Forelimb muscle (tissue), 1 donor: Measurements from ENCODE around the gene IGSF10. TPM values are rescaled to one million over a fixed set of nuclear protein-coding genes. Genes with fewer than 3 reads are reported as not detected.
"Not testable (repeated sequence)": the region's sequence is repeated elsewhere in the genome, so short reads cannot be mapped to it uniquely, and the experiment has no call there.

Experiments
- DNase-seq: peaks from one replicate; pipeline ENCODE4 v3.0.0-alpha.2; 2013; ENCODE audit warnings: low read depth
- polyA plus RNA-seq: library from polyadenylated mRNA; unstranded; fragments of 120-200 nt; gene quantifications from one replicate; pipeline ENCODE4 v1.2.1, GENCODE V29; 2013; ENCODE audit not compliant: insufficient read length

IGSF10 gene
- polyA plus RNA-seq = 5.5 TPM

- DNase-seq = no peak
These were observed at the start of gene IGSF10 for GRCh38 chr3:151460774-151461450. Gene IGSF10, minus strand, starts transcription at chr3:151461061. Its CDS starts 2,352 bp downstream, at chr3:151458709.

GRCh38 chr3:151509468-151510135, 48.7 kb upstream of the IGSF10 start:
- DNase-seq = not testable (repeated sequence)

- DNase-seq = no peak
These were observed 43.7 kb upstream of the IGSF10 start for GRCh38 chr3:151504606-151505005.

- DNase-seq = no peak
These were observed 42.2 kb upstream of the IGSF10 start for GRCh38 chr3:151503074-151503473.

GRCh38 chr3:151501923-151502632, 41.2 kb upstream of the IGSF10 start:
- DNase-seq = no peak

GRCh38 chr3:151501171-151501922, 40.5 kb upstream of the IGSF10 start:
- no peak for DNase-seq

- DNase-seq = no peak
These were observed 38.3 kb upstream of the IGSF10 start for GRCh38 chr3:151499168-151499567.

- DNase-seq = no peak
These were observed 30.7 kb upstream of the IGSF10 start for GRCh38 chr3:151491525-151491924.

GRCh38 chr3:151487833-151488232, 27.0 kb upstream of the IGSF10 start:
- not testable (repeated sequence) for DNase-seq

- no peak for DNase-seq
These were observed 23.2 kb upstream of the IGSF10 start for GRCh38 chr3:151483961-151484520.

GRCh38 chr3:151483488-151483887, 22.6 kb upstream of the IGSF10 start:
- no peak for DNase-seq

GRCh38 chr3:151480492-151480891, 19.6 kb upstream of the IGSF10 start:
- no peak for DNase-seq

- DNase-seq = no peak
These were observed 18.6 kb upstream of the IGSF10 start for GRCh38 chr3:151479452-151479851.

GRCh38 chr3:151478335-151478697, 17.5 kb upstream of the IGSF10 start:
- no peak for DNase-seq

GRCh38 chr3:151477591-151478334, 16.9 kb upstream of the IGSF10 start:
- DNase-seq = no peak

GRCh38 chr3:151476344-151477018, 15.6 kb upstream of the IGSF10 start:
- DNase-seq = no peak

- DNase-seq = no peak
These were observed 7.5 kb upstream of the IGSF10 start for GRCh38 chr3:151468284-151468917.

- no peak for DNase-seq
These were observed 6.2 kb upstream of the IGSF10 start for GRCh38 chr3:151467069-151467468.

GRCh38 chr3:151462991-151463390, 2.1 kb upstream of the IGSF10 start:
- DNase-seq = no peak

- no peak for DNase-seq
These were observed 1.5 kb upstream of the IGSF10 start for GRCh38 chr3:151462278-151462780.
